GM18873 (cell line): ENCODE measurements around the gene IGF2BP2.
"Not testable (repeated sequence)": the region's sequence is repeated elsewhere in the genome, so short reads cannot be mapped to it uniquely, and the experiment has no call there.

Experiments used
- ATAC-seq: cut with Tn5 transposase; IDR thresholded peaks from one replicate; pipeline ENCODE4 v1.9.1; 2021; ENCODE audit warnings: mild to moderate bottlenecking, moderate library complexity, moderate number of reproducible peaks; ENCODE audit not compliant: unreplicated experiment, low FRiP score

Gene IGF2BP2

DNA sequence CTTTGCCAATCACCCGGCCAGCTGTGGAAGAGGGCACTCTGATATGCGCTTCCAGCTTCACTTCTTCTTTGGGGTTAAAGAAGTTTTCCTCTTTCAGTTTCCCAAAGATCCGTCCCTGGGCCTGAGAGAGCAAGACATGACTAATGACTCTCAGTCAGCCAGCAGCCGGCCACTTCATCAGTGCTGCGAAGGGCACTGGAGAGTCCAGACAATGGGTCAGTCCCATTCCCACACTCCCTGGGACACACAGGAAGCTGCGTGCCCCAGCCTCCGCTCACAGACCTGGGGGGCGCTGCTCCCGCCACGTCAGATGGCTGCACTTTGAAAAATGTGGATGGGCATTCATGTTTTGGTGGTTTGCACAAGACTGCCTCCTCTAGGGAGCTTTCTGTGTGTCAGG lies 175.4 kb downstream of the IGF2BP2 start:
- no peak for ATAC-seq

DNA sequence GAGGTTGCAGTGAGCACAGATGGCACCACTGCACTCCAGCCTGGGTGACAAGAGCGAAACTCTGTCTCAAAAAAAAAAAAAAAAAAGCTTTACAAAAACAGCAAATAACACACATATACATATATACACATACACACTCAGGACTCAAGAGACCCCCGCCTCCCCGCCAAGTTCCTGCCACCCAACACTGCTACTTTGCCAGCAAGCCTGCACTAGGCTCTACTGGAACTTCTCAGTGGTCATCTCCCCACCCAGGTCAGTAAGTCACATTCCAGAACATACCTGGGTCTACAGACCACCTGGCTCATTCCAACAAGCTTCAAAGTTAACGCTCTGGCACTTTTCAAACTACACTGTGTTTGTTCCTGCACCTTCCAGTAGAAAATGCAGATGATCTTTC lies 176.4 kb downstream of the IGF2BP2 start:
- no peak for ATAC-seq

DNA sequence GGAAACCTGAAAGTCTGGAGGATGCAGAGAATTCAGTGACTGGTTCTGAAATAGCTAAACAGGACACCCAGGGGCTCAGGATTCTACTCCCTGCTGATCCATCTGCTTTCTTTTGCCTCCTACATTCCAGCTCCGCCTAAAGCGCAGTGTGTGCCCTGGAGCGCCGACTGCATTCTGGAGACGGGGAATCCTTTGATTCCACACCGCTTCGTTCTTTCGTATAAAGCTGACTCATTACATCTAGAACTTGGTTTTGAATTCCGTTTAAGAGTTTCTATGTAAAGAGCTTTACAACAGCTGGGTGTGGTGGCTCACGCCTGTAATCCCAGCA lies 177.0 kb downstream of the IGF2BP2 start:
- ATAC-seq, result no peak

DNA sequence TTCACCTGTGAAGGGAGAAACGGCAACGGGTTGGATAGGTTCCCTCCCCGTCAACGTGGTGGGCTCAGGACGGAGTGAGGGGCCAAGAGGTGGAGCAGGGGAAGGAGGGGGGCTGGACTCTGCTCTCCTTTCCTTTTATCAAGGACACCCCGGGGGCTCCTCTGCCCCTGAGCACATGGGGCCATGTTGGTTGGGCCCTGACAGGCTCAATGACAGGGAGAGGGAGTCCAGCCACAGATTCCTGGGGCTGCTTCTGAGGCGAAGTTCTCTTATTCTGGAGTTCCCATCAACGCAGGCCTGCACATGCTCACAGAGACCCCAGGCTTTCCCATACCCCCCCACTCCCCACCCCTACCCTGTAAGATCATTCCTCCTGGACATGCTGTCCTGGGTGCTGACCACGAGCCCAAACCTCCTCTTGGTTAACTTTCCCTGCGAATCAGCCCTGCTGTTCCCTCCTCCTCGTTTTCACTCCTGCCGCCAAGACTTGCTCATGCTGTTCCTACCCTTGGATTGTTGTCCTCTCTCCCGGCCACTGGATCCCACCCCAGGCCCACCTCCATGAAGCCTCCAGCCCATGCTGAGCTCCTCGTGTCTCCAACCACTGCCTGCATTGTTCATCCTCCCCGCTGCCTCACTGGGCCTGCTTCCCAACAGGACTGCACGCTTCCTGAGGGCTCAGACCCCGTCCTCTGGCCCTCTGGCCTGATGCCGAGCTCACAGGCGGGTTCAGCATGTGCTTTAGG lies 177.5 kb downstream of the IGF2BP2 start:
- ATAC-seq, result no peak

DNA sequence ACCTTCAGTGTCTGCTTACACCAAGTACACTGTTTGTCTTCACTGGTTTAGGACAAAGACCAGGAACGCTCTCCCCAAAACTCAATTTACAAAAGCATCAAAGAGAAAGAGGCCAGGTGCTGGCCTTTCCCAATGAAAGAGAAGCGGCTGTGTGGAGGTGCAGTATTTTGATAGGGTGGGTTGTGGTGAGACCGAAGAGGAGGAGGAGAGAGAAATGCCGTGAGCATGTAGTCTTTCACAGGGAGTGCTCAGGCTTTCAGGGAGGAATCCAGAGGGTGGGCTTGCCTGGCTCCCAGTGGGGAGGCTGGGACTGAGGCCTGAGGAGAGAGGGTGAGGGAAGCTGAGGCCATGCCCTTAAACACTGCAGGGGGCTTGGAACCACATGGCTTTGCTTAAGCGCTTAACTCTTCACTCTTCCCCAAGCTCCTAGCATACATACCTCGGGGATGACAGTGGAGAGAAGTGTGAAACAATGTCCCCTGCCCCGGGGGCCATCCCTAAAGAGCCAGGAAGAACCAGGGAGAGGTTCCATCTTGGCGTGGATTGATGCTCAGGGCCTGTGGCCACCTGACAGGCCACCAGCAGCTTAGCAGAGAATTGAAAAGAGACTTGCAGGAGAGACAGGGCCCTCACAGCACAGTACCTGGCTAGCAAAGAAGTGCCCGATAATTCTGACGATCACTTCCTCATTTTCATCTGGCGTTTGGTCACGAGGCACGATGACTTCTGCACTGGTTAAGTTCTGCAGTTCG lies 178.3 kb downstream of the IGF2BP2 start:
- no peak for ATAC-seq

DNA sequence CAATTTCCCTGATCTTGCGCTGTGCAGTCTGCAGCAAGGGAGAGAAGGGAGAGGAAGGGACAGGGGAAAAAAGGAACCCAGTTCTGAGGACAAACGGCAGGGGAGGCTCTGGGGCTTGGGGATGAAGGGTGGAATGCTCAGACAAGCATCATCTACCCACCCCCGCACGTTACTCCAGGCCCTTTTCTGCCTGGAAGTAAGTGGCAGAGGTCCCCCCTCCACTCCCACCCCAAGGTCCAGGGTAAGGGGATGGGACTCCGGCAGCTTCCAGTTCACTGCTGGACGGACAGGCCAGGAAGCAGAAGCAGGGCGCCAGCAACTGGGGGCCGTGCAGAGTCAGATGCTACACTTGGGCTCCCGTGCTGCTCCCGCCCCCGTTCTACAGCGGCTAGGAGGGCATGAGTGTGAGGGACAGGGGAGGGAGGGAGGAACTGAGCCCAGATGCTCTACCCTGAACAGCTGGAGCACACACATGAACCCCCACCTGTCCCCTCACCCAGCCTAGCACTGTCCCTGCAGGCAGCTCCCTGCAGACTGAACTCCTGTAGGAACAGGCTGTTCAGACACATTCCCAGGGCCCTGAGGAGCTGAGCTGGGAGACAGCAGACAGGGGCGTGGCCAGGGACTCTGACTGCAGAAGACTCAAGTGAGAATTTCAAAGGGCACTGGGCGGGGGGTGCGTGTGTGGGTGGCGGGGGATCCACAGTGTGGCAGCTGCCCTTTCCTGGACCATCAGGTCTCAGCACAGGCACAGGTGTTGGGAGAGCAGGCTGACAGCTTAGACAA lies 179.1 kb downstream of the IGF2BP2 start:
- ATAC-seq, result no peak

DNA sequence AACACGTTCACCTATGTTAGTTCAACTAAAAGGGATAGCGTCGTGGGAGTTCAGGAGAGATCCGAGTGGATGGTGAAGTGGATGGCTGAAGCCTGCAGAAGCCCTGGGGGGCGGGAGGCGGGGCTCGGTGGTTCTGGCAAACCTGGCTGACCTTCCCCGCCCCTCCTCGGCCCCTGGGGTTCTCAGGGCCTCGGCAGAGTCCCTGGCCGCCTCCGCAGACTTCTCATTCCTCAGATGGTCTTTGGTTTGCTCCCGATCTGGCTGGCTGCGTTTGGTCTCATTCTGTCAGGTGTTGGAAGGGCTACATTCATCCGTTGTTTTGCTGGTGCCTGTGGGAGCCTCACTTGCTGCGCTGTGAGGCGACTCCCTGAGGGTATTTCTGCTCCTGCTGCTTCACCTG lies 179.7 kb downstream of the IGF2BP2 start:
- ATAC-seq, result not testable (repeated sequence)

DNA sequence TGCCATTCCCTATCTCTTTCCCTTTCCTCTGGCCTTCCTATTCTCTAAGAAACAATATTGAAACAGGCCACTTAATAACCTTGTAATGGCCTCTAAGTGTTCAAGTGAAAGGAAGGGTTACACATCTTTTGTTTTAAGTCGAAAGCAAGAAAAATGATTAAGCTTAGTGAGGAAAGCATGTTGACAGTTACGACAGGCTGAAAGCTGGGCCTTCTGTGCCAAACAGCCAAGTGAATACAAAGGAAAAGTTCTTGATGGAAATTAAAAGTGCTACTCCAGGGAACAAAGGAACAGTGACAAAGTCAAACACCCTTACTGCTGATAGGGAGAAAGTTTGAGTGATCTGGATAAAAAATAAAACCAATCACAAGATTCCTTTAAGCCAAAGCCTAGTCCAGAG lies 184.5 kb downstream of the IGF2BP2 start:
- no peak for ATAC-seq

DNA sequence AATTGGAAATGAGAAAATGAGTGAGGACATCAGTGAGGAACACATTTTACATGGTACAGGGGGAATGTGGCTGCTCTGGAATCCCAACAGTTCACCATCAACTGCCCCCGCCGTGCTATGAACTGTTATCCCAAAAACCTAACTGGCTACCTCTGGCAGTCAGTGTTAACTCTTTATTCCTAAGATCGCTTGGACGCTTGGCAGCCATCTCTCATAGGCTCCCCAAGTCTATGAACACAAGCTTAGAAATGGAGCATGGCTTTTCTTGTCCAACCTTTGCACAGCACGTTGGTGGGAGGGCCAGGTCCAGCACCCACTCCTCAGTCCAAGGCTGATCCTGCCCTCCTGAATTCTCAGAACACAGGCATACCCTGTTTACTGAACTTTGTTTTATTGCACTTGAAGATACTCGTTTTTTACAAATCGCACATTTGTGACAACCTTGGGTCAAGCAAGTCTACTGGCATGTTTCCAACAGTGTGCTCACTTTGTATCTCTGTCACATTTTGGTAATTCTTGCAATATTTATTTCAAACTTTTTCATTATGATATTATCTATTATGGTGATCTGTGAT lies 185.1 kb downstream of the IGF2BP2 start:
- ATAC-seq, result no peak

DNA sequence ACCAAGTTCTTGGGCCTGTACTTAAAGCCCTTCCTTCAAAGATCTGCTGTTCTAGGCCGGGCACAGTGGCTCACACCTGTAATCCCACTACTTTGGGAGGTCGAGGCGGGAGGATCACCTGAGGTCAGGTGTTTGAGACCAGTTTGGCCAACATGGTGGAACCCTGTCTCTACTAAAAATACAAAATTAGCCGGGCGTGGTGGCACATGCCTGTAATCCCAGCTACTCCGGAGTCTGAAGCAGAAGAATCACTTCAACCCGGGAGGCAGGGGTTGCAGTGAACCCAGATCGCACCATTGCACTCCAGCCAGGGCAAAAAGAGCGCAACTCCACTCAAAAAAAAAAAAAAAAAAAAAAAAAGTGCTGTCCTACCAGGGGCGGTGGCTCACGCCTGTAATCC lies 186.2 kb downstream of the IGF2BP2 start:
- ATAC-seq, result not testable (repeated sequence)

DNA sequence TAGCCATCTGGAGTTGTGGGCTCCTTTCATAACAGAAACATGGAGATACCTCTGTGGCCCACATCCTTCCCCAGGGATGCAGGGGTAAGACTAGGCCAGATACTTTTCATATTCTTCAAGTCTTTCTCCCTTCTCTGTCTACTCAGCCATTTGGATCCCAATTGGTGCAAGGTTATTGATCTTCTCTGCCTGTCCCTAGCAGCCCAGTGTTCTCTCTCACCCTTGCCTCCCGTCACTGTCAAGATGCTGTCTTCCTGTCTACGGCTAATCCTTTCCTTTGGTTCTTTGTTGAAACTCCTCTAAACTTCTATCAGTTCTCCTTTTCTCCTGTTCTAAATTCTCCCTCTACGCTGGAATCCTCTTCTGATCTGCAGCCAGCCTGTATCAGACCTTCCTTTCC lies 187.5 kb downstream of the IGF2BP2 start:
- ATAC-seq, result no peak

DNA sequence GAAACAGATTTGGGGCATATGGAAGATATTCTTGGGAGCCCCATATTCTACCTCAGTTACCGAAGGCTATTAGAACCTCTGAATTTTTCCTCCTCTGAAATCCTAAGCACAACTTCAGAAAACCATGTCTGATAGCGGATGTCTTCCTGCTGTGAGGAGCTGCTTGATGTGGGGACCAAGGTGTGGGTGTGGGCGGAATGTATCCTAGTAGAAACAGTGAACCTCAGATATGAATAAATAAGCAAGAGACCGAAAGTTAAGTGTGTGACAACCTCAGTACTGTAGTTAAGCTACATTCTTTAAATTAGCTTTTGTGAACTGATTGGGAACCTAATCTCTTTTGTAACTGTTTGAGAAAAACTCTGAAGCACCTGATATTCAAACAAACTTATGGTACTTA lies 191.8 kb downstream of the IGF2BP2 start:
- ATAC-seq, result no peak

DNA sequence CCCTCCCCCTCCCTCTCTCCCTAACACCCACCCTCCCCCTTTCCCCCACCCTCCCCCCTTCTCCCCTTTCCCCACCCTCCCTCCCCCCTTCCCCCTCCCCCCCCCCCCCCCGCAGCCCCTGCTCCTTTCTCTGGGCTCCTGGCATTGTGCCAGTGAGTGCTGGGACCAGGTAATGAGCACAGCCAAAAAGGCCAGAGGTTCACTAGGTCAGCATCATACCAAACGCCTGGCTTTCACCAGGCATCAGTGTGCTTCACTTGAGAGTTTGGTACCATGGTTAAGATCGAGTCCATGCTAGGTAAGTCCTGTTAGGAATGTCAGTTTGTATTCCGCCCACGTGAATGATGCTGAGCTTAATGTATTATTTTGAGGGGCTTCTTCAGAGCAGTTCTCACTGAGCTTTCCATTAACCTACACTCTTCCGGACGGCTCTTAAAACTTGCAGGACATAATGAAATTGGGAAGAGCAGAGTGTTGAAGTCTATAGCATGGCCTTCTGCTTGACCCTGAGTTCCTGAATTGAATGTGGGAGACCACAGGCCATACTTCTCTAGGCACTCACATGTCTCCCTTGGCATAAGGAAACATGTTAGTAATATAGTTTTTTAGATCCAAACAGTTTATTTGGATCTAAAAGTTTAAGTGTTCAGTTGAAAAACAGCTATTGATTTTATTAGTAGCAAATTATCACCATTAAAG lies 193.2 kb downstream of the IGF2BP2 start:
- no peak for ATAC-seq

DNA sequence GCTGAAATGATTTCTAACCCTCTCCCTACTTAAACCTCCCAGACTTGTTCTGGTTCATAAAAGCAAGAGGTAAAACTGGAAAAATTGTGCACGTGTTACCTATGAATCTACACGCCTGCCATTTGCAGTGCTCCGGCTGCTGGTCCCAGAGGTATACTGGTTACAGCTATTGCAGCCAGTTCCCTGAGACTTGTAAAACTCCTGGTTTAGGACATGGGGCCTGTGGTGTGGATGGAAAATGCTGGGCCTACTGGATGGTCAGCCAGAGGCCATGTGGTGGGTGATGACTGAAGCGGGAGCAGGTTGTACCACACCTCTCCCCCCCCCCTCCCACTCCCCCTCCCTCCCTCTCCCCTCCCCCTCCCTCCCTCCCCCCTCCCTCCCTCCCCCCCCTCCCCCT lies 193.7 kb downstream of the IGF2BP2 start:
- ATAC-seq, result no peak

DNA sequence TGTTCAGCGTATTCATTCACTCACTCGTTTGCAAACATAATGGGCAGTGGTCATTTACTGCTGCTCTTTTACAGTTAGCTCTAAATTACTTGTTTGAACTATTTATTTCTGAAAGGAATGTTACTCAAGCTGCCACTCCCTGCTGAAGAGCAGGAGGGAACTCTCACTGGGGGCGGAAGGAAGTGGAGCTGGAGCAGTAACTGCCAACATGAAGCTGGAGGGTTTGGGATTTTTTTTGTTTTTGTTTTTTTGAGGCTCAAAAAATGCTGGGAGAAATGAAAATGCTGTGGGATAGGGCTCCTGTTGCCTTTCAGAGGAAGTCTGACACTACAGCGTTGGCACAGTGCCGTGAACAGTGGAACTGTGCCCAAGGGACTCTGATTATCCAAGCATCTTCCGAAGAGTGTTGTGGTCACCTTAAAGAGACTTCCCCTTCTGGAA lies 194.6 kb downstream of the IGF2BP2 start:
- ATAC-seq, result no peak

DNA sequence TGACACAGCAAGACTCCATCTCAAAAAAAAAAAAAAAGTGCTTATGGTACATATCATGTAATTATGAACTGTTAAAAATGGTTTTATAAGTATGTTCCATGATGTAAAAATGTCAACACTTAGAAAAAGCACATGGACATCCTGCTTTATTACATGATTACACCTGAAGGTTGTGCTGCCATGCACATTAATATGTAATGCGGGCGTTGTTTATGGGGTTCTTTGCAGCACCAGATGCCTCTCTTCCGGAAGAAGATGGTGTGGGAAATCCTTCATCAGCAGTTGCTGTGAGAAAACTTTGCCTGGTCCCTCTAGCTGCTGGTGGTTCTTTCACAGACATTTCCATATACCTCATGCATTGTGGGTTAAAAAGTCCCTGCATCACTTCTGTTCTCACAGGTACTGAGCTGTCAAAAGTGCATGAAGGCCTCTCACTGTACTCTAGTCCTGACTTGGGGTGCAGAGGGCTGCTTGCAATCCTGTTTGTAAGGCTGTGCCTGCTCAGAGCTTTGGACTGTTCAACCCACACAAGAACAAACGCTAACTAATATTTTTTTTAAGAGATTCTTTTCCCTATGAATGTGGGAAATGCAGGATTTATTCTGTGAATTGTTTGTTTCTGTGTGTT lies 195.2 kb downstream of the IGF2BP2 start:
- ATAC-seq, result no peak

DNA sequence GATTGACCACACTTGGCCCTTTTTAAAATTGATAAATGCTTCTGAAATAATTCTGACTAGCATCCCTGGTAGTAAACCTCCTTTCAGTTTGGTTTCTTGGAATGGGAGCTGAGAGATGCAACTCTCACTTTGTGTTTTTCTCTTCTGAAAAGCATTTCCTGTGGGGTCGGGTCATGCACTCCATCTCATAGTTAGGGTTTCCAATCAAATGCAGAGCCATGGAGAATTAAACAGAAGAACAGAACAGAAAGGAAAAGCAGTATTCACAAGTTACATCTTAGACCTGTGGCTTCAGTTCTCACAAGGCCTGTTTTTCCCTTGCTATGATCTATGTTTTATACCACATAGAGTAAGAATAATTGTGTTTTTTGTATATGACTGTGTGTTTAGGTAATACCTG lies 199.1 kb downstream of the IGF2BP2 start:
- ATAC-seq, result no peak

DNA sequence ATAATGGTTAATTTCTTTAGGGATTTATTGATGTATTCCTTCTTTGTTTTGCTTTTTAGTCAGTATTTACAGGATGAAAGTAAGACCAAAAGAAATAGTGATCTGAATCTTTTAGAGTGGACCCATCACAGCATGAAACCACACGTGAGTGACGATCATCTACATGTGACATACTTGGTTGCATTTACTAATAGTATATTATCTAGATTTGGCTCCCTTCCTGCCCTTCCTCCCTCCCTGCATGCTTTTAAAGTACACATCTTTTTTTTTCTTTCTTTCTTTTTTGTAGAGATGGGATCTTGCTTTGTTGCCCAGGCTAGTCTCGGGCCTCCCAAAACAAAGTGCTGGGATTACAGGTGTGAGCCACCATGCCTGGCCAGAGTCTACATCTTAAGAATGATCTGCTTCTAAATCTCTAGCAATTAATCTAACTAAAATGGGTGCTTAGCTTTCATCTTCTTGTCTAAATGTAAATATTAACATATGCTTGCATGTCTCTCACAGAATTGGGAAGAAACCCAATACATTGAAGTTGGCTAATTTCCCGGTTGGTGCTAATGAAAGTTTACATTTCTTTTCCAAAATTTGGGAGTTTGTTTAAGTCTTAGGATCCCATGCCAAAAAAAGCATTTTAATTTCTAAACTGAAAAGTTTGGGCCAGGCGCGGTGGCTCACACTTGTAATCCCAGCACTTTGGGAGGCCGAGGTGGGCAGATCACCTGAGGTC lies 200.7 kb downstream of the IGF2BP2 start:
- no peak for ATAC-seq

DNA sequence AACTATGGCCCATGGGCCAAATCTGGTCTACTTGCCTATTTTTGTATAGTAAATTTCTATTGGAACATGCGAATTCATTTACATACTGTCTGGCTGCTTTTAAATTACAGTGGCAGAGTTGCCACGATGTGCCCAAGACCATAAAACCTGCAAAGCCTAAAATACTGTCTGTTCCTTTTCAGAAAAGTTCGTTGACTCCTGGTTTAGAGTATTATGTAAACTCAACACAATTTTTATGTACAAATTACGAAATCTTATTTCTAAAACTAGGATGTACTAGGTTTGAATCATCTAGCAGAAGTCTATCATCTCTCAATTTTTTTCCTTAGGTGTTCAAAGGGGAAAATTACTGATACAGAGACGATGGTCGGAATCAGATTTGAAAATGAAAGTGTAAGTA lies 211.8 kb downstream of the IGF2BP2 start:
- no peak for ATAC-seq
